H7 (cell line): ENCODE measurements around the gene NRROS. TPM values are rescaled to one million over a fixed set of nuclear protein-coding genes. Genes with fewer than 3 reads are reported as not detected.
A peak's percentile ranks its signal among the peaks of the same experiment; 100 is the strongest.
"Not testable (repeated sequence)": the region's sequence is repeated elsewhere in the genome, so short reads cannot be mapped to it uniquely, and the experiment has no call there.

Source experiments
- DNase-seq: peaks from one replicate; pipeline ENCODE4 v3.0.0; 2012
- H3K27me3 ChIP-seq: 2 replicates; pipeline ENCODE4 v1.6.0; 2011; ENCODE audit warnings: mild to moderate bottlenecking, low read length; ENCODE audit not compliant: control insufficient read depth, insufficient read depth
- H3K36me3 ChIP-seq: replicated peaks from 2 replicates; pipeline ENCODE4 v1.5.1; 2011; ENCODE audit warnings: low read length; ENCODE audit not compliant: control insufficient read depth, insufficient read depth
- H3K4me3 ChIP-seq: 2 replicates; pipeline ENCODE4 v1.5.1; 2011; ENCODE audit warnings: low read depth, mild to moderate bottlenecking, control low read depth, low read length, moderate library complexity; ENCODE audit not compliant: insufficient read depth
- total RNA-seq: library from RNA; depleted of rRNA; stranded (reverse); fragments of >200 nt; shearing (Covaris generic); gene quantifications from 2 replicates; pipeline ENCODE4 v1.2.3, GENCODE V29; 2014

Gene NRROS
- total RNA-seq, 1 experiment from 2014 or later = 5.3 TPM

DNA sequence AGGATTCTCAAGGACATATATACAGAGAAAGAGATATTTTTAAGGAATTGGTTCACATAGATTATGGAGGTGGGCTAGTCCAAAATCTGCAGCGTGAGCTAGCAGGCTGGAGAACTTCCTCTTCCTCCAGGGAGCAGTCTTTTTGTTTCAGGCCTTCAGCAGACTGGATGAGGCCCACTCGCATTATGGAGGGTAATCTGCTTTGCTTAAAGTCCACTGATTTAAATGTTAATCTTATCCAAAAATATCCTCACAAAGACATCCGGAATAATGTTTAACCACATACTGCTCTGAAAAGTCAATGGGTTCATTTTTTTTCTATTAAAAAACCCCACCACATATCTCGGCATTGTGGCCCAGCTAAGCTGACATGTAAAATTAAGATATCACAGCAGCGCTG is 22.2 kb upstream of the NRROS start:
- DNase-seq = no peak
- Histone ChIP-seq H3K27me3 (no peaks in the 10 kb centered on the region), H3K36me3 (no peaks in the 10 kb centered on the region), H3K4me3 (no peak overlapping the region)

DNA sequence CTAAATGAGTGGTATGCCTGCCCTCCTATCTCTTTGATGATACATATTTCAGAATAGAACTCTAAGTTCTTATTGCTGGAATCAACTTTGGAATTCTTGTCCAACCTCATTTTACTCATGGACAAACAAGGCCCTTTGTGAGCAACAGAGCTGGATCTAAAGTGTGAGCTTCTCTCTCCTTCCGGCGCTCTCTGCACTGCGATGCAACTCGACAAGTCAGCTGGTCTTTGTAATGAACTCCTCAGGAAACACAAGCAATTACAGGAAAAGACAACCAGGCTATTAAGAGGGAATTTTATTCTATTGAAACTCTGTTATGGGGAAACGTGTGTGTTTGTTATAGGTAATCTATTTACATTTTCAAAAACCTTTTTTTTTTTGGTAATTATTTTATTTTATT is 20.3 kb upstream of the NRROS start:
- H3K4me3 ChIP-seq = no peak overlapping the region

DNA sequence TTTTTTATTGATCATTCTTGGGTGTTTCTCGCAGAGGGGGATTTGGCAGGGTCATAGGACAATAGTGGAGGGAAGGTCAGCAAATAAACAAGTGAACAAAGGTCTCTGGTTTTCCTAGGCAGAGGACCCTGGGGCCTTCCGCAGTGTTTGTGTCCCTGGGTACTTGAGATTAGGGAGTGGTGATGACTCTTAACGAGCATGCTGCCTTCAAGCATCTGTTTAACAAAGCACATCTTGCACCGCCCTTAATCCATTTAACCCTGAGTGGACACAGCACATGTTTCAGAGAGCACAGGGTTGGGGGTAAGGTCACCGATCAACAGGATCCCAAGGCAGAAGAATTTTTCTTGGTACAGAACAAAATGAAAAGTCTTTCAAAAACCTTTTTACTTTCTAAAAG is 19.9 kb upstream of the NRROS start:
- DNase-seq, H3K27me3 ChIP-seq, H3K4me3 ChIP-seq, H3K36me3 ChIP-seq: not testable (repeated sequence)

More for the DNA sequence above, 20.3 kb upstream of the NRROS start:
- no peak for DNase-seq
- H3K27me3 ChIP-seq = no peaks in the 10 kb centered on the region
- no peaks in the 10 kb centered on the region for H3K36me3 ChIP-seq

DNA sequence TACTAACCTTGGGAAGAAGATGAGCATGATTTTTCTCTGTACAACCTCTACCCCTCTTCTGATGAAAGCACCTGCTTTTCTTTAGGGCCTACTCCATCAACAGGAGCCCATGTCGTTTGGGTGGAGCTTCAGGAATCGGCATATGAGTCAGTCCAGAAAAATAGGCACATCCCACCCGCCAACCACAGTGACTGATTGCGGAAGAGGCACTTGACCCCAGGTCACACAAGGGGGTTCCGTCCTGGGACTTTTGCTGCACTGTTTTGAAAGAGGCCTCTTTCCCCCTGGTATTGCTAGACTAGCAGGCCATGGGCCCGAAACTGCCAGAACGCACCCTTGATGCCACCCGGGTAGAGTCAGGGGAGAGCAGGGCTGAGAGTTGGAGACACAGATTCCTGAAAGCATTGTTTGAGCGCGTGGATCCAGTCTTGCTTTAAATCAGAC is 19.3 kb upstream of the NRROS start:
- DNase-seq = no peak
- Histone ChIP-seq H3K27me3 (no peaks in the 10 kb centered on the region), H3K4me3 (no peak overlapping the region), H3K36me3 (no peaks in the 10 kb centered on the region)

DNA sequence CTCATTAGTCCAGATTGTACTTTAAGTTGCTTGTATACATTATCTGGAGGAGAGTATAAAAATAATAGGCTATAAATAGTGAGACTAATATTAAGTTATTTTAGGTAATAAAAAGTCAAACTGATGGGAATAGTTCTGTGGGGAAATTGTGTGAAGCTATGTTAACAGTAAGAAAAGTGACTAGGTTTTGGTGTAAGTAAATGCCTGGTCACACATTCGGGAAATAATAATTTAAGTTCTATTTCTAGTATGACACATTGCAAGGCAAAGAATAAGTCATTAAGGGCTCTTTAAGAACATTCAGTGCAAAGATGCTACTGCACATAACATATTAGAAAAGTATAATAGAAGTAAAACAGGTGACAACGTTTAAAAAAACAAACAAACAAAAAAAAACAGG is 18.8 kb upstream of the NRROS start:
- DNase-seq = no peak

DNA sequence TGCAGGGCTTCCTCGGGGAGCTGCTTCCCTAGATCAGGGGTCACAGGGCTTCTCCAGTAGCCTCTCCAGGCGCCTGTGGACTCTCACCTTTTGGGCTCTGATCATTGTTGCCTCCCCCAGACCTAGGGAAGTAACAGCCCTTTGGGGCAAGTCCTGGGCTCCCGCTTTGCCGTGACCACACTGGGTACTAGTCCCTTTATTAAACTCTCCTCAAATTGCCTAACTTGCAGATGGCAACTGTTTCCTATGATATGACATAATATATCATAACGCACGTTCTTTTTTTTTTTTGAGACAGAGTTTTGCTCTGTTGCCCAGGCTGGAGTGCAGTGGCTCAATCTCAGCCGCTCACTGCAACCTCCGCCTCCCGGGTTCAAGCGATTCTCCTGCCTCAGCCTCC is 17.9 kb upstream of the NRROS start:
- H3K36me3 ChIP-seq = no peaks in the 10 kb centered on the region
- no peak for DNase-seq
- H3K4me3 ChIP-seq = no peak overlapping the region

More for the DNA sequence above, 18.8 kb upstream of the NRROS start:
- H3K36me3 ChIP-seq = no peaks in the 10 kb centered on the region
- H3K27me3 ChIP-seq = no peaks in the 10 kb centered on the region
- no peak overlapping the region for H3K4me3 ChIP-seq

DNA sequence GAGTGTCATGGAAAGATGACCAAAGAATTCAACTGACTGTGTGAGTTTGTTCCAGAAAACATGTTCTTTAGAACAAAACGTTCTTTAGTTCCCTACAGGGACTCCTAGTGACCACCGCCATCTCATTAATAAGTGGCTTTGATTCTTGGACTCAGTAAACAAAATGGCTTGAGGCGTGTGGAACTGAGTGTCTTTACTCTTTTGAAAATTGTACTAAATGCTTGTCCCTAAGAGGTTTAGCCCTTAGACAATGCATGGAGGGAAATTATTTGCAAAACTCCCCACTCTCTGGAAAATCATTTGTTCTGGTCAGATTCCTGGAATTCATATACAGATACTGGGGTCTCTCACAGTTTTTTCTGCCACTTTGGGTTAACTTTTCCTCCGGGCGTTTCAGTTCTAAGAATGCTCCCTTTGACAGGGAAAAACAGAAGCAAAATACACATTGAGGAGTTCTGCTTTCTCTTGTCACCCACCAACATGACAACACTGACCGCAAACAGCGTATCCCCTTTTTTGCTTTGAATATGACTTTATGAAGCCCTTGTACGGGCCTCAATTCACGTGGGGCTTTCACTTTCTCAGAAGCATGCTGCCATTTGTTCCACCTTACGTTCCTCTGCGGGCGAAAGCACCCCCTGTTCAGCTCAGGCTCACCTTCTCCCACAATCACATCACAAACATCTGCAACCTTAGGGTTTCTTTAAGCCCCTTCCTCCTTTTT is 15.3 kb upstream of the NRROS start:
- H3K27me3 ChIP-seq = no peaks in the 10 kb centered on the region

More for the DNA sequence above, 17.9 kb upstream of the NRROS start:
- H3K27me3 ChIP-seq = no peaks in the 10 kb centered on the region

DNA sequence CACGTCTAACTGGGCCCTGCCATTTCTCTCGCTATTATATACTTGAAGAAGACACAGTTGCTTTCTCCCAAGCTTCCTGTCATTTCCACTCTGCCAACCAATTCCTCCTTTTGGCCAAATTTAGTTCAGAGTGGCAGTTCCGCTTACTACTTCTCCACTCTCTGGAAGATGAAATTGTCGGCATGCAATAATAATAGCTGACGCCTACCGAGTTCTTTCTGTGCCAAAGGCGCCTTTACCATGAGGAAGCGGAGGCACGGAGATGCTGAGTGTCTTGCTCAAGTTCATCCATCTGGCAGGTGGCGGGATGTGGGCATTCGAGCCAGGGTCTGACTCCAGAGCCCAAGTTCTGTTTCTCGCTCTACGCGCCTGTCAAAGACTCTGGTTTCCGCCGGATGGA is 14.6 kb upstream of the NRROS start:
- no peak overlapping the region for H3K4me3 ChIP-seq
- no peaks in the 10 kb centered on the region for H3K36me3 ChIP-seq
- no peaks in the 10 kb centered on the region for H3K27me3 ChIP-seq
- DNase-seq = no peak

More for the DNA sequence above, 15.3 kb upstream of the NRROS start:
- Histone ChIP-seq H3K4me3 (no peak overlapping the region), H3K36me3 (no peaks in the 10 kb centered on the region)
- DNase-seq = no peak

DNA sequence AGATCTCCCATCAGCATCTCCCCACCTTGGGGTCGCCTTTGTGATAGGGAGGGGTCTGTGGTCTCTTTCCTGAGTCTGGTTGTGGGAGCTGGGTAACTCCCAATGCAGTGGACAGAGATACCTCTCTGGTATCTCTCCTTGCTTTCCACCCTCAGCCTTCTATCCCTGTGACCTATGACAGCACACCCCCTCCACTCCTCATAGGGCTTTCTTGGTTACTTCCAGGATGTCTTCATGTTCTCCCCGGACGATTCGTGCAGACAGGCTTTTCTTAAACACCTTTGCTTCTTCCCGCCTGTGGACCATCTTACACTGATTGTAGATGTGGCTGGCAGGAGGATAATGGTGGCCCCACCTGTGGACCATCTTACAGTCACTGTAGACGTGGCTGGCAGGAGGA is 14.2 kb upstream of the NRROS start:
- Histone ChIP-seq H3K4me3 (no peak overlapping the region), H3K27me3 (no peaks in the 10 kb centered on the region), H3K36me3 (no peaks in the 10 kb centered on the region)
- no peak for DNase-seq

DNA sequence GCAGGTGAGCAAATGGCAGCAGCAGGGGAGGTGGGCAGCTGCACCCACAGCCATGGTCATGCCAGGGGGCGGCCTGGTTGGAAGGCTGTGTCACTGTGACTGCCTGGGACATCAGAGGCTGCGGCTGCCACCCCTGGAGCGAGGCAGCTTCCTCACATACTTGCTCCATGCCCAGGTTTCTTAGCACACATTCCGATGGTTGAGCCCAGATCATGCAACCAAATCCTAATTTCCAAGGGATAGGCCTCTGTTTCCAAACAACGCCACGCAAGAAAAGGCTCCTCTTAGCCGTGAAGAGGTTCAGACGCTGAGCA is 11.6 kb upstream of the NRROS start:
- Histone ChIP-seq H3K36me3 (no peaks in the 10 kb centered on the region), H3K4me3 (no peak overlapping the region), H3K27me3 (no peaks in the 10 kb centered on the region)
- no peak for DNase-seq

DNA sequence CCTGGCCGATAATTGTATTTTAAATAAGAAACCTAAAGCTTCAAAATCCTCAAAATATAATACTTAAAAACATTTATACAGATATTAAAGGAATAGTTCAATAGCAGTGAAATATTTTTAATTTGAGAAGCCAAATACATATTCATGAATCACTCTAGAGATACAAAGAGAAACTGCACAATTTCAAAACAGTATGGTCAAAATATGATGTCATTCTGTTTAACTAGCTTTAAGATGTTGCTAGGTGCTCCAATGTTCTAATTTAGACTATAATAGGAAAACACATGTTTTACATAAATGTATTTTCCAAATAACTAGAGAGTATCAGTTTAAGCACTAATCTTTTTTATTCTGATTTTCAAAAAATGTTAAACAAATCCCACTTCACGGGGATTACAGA is 10.3 kb upstream of the NRROS start:
- H3K4me3 ChIP-seq = no peak overlapping the region
- DNase-seq = no peak

DNA sequence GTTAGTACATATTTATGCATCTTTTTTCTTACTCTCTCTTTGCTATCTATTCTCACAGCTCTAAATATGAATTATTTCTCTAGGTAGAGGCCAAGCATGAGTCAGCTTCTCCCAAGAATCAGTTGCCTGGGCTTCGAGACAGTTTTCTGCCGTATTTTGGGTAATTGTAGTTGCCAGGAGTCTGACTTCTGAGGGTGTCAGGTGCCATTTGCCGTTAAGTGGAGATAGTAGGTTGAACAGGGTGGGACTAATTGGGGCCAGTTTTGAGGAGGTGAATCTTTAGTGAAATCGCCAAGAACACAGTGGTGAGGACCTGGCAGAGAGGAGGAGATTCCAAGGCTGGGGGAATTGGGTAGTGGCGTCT is 7.8 kb upstream of the NRROS start:
- Histone ChIP-seq H3K27me3 (no peaks in the 10 kb centered on the region; the same call in 1 of the 2 replicates), H3K4me3 (peak overlapping the region; percentile 40), H3K36me3 (no peaks in the 10 kb centered on the region)
- no peak for DNase-seq

More for the DNA sequence above, 10.3 kb upstream of the NRROS start:
- Histone ChIP-seq H3K36me3 (no peaks in the 10 kb centered on the region), H3K27me3 (no peaks in the 10 kb centered on the region)

DNA sequence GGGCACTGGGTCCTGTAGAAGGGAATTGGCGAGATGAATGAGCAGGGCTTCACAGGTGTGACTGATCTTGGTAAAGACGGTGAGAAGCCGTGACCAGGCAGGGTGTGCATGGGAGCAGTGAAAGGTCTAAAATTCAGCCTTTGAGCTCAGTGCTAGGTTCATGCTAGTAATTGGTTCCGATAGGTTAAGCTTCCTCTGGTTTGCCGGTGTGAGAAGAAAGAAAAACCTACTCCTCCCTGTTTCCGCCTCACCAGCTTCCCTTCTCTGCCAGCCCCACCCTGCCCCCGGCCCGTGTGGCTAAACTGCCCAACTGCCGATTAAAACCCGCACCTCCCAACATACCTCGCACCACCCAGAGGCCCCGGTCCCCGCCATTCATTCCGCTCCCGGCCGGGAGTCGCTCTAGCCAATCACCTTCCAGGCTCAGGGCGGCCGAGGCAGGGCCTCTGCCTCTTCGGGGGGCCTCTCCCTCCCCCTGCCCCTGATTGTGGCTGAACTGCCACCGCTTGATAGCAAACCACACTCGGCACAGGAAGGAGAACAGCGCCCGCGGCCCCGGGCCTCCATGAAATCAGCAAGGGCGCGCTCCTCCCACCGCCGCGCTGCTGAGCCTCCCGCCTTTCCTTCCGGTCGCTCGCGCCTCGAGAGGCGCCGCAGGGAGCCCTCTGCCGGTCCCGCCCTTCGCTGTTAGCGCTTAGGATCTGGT is 7.3 kb upstream of the NRROS start:
- peak; percentile 95 for DNase-seq
- peak overlapping the region; percentile 40 for H3K4me3 ChIP-seq
- no peaks in the 10 kb centered on the region; the same call in 1 of the 2 replicates for H3K27me3 ChIP-seq
- H3K36me3 ChIP-seq = no peaks in the 10 kb centered on the region

DNA sequence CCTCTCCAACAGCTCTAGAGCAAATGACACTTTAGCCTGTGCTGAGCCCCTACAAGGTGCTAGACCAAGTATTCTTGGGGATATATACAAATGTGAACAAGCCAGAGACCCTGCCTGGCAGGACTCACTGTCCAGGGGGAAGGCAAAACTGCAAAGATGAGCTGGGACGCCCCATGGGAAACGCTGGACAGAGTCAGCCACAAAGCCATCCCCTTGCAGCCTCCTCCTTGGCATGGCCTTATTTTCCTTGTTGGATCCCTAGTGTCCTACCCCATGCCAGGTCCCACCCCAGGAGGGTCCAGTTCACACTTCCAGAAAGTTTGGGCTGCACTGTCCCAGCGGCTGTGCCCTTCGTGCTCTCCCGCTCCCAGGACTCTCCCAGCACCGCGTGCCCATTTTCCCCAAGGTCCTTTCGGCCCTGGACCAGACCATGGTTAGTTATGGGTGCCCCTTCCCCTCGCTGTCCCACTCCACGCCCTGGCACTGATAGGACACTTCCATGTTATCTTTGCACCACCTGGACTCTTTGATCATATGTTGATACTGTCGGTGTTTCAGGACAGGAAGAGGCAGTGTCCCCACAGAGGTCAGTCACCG is 5.8 kb upstream of the NRROS start:
- Histone ChIP-seq H3K36me3 (no peaks in the 10 kb centered on the region), H3K27me3 (peaks cover 4% of the 10 kb centered on the region), H3K4me3 (no peak overlapping the region)
- DNase-seq = no peak

DNA sequence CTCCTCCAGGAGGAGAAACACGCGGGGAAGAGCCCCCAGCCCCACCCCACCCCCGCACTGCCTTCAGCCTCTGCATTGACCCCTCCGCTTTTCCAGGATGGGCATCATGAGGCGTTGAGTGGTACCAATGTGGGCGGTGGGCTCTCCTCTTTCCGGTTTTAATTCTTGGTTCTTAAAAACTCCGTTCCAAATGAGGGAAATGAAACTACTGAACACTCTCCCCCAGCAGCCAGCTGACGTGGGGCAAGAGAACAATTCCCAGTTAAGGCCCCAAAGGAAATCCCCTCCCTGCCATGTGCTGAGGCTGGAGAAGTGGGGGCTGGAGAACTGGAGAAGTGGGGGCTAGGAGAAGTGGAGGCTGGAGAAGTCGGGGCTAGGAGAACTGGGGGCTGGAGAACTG is 5.3 kb upstream of the NRROS start:
- Histone ChIP-seq H3K36me3 (no peaks in the 10 kb centered on the region), H3K4me3 (no peak overlapping the region), H3K27me3 (peaks cover 8% of the 10 kb centered on the region)
- no peak for DNase-seq
